HUES6 (cell line): ENCODE results near the gene COL5A1.

Source experiments
- H3K27ac ChIP-seq: 2 replicates; pipeline ENCODE4 v1.7.0; 2013; ENCODE audit warnings: low read depth, mild to moderate bottlenecking, low read length, inconsistent platforms
- H3K27me3 ChIP-seq: 2 replicates; pipeline ENCODE4 v1.6.1; 2013; ENCODE audit warnings: low read length; ENCODE audit not compliant: control insufficient read depth, insufficient read depth
- H3K36me3 ChIP-seq: 2 replicates; pipeline ENCODE4 v1.6.1; 2013; ENCODE audit warnings: low read length; ENCODE audit not compliant: control insufficient read depth, insufficient read depth
- H3K4me1 ChIP-seq: 2 replicates; pipeline ENCODE4 v1.6.1; 2013; ENCODE audit warnings: low read length; ENCODE audit not compliant: control insufficient read depth, insufficient read depth
- H3K4me3 ChIP-seq: 2 replicates; pipeline ENCODE4 v1.5.1; 2013; ENCODE audit warnings: low read depth, low read length
- H3K9ac ChIP-seq: one replicate; pipeline ENCODE4 v1.6.1; 2013; ENCODE audit warnings: mild to moderate bottlenecking, low read length
- H3K9me3 ChIP-seq: 2 replicates; pipeline ENCODE4 v1.6.1; 2013; ENCODE audit warnings: low read depth, low read length; ENCODE audit not compliant: control insufficient read depth, insufficient read depth

Gene COL5A1

DNA sequence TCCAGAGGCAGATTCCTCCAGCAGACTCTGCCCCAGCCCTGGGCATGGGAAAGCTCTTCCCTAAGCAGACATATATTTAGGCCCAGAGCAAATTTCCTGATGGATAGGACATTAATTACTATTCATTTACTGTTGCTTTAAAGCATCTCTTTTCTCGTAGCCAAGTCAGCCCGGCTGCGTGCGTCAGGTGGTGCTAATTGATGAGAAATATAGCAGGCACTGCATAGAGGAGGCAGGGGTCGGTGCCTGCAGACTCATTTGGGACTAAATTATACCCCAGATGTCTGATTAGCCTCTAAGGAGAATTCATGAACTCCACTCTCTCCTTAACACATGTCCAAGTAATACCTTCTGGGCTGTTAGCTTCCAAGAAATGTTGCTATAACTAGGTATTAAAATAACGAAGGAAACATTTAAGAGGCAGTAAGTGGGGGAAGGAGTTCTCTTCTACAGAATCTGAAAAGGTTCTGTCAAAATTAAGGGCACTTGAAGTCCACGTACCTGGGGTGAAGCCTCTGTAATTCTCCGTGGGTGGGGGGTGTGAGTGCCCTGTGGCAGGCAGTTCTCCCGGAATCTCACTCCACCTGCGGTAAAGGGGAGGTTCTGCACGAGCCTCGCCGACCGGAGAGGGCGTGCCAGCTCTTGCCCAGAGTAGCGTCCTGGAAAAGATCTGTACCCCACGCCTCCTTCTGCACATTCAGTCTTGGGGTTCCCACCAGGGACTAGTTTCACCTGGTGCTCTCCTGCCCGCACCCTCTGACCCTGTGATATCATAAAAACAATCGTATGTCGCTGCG lies 123.1 kb downstream of the COL5A1 start:
- Histone ChIP-seq H3K9ac (no peak overlapping the region), H3K27ac (no peak overlapping the region), H3K27me3 (no peaks in the 10 kb centered on the region), H3K9me3 (peaks cover 8% of the 10 kb centered on the region; the same call in 1 of the 2 replicates), H3K4me1 (no peaks in the 10 kb centered on the region), H3K36me3 (peaks cover 47% of the 10 kb centered on the region; the same call in 1 of the 2 replicates), H3K4me3 (no peak overlapping the region)

GRCh38 chr9:134765785-134766184 lies 124.2 kb downstream of the COL5A1 start:
- Histone ChIP-seq H3K27ac (no peak overlapping the region), H3K9me3 (peaks cover under 1% of the 10 kb centered on the region; the same call in 1 of the 2 replicates), H3K4me3 (no peak overlapping the region), H3K27me3 (no peaks in the 10 kb centered on the region), H3K4me1 (no peaks in the 10 kb centered on the region), H3K9ac (no peak overlapping the region), H3K36me3 (peaks cover 37% of the 10 kb centered on the region; the same call in 1 of the 2 replicates)

DNA sequence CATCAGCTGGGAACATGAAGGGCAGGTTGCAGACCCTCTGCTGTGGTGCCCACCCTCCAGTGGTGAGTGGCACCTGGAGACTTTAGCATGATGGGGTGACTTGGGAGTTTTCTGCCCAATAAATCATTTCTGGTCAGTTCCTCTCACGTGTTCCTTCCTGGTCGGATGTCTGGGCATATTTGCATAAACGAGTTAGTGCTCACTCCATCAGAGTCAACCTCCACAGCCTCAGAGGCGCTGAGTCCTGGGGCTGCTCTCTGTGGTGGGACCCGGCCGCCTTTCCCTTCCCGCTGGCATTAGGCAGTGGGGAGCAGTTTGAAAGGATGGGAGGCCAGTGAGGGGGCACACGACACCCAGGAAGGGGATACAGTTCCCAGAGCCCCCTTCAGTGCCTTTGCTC lies 125.0 kb downstream of the COL5A1 start:
- Histone ChIP-seq H3K27me3 (no peaks in the 10 kb centered on the region), H3K9ac (no peak overlapping the region), H3K4me1 (no peaks in the 10 kb centered on the region), H3K27ac (no peak overlapping the region), H3K36me3 (peaks cover 33% of the 10 kb centered on the region; the same call in 1 of the 2 replicates), H3K4me3 (no peak overlapping the region), H3K9me3 (no peaks in the 10 kb centered on the region)

- Histone ChIP-seq H3K27me3 (no peaks in the 10 kb centered on the region), H3K36me3 (peaks cover 32% of the 10 kb centered on the region; the same call in 1 of the 2 replicates), H3K9ac (no peak overlapping the region), H3K9me3 (no peaks in the 10 kb centered on the region), H3K4me3 (no peak overlapping the region), H3K27ac (no peak overlapping the region), H3K4me1 (no peaks in the 10 kb centered on the region)
Measured at GRCh38 chr9:134768332-134768708, 126.7 kb downstream of the COL5A1 start.

GRCh38 chr9:134768709-134769351 lies 127.2 kb downstream of the COL5A1 start:
- H3K9me3 ChIP-seq: no peaks in the 10 kb centered on the region
- H3K9ac ChIP-seq: no peak overlapping the region
- H3K4me1 ChIP-seq: no peaks in the 10 kb centered on the region
- H3K27me3 ChIP-seq: no peaks in the 10 kb centered on the region
- no peak overlapping the region for H3K4me3 ChIP-seq
- no peak overlapping the region for H3K27ac ChIP-seq
- H3K36me3 ChIP-seq: peaks cover 37% of the 10 kb centered on the region; the same call in 1 of the 2 replicates

GRCh38 chr9:134770972-134771971 lies 129.7 kb downstream of the COL5A1 start:
- H3K27ac ChIP-seq: no peak overlapping the region
- H3K9ac ChIP-seq: no peak overlapping the region
- peaks cover 42% of the 10 kb centered on the region; the same call in 1 of the 2 replicates for H3K36me3 ChIP-seq
- H3K4me1 ChIP-seq: no peaks in the 10 kb centered on the region
- no peak overlapping the region for H3K4me3 ChIP-seq
- no peaks in the 10 kb centered on the region for H3K27me3 ChIP-seq
- no peaks in the 10 kb centered on the region for H3K9me3 ChIP-seq

GRCh38 chr9:134772331-134772730 lies 130.7 kb downstream of the COL5A1 start:
- Histone ChIP-seq H3K4me1 (no peaks in the 10 kb centered on the region), H3K4me3 (no peak overlapping the region), H3K27ac (no peak overlapping the region), H3K9ac (no peak overlapping the region), H3K9me3 (no peaks in the 10 kb centered on the region), H3K36me3 (peaks cover 39% of the 10 kb centered on the region; the same call in 1 of the 2 replicates), H3K27me3 (no peaks in the 10 kb centered on the region)

DNA sequence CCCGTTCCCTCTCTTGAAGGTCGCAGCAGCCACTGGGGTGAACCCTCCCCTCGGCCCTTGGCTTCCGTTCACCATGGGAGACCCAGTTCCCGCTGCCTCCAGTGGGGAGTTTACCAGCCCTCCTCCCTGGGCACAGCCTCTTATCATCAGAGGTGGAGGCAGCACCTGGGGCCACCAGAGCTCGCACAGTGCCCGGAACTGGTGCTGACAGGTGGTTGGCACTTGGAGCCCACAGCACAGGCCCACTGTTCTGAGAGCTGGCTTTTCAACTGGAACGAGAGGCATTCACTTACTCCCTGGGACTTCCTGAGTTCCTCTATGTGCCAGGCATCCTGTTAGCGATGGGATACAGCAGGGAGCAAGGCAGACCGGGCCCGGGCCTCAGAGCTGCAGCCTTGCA lies 132.2 kb downstream of the COL5A1 start:
- 0 out of 2 replicates have a peak, but pooled peaks cover 2% of the 10 kb centered on the region for H3K4me1 ChIP-seq
- no peaks in the 10 kb centered on the region for H3K27me3 ChIP-seq
- no peaks in the 10 kb centered on the region for H3K9me3 ChIP-seq
- H3K9ac ChIP-seq: no peak overlapping the region
- H3K4me3 ChIP-seq: no peak overlapping the region
- peaks cover 32% of the 10 kb centered on the region; the same call in 1 of the 2 replicates for H3K36me3 ChIP-seq
- H3K27ac ChIP-seq: no peak overlapping the region

GRCh38 chr9:134774410-134774809 lies 132.8 kb downstream of the COL5A1 start:
- H3K36me3 ChIP-seq: peaks cover 31% of the 10 kb centered on the region; the same call in 1 of the 2 replicates
- H3K27ac ChIP-seq: no peak overlapping the region

DNA sequence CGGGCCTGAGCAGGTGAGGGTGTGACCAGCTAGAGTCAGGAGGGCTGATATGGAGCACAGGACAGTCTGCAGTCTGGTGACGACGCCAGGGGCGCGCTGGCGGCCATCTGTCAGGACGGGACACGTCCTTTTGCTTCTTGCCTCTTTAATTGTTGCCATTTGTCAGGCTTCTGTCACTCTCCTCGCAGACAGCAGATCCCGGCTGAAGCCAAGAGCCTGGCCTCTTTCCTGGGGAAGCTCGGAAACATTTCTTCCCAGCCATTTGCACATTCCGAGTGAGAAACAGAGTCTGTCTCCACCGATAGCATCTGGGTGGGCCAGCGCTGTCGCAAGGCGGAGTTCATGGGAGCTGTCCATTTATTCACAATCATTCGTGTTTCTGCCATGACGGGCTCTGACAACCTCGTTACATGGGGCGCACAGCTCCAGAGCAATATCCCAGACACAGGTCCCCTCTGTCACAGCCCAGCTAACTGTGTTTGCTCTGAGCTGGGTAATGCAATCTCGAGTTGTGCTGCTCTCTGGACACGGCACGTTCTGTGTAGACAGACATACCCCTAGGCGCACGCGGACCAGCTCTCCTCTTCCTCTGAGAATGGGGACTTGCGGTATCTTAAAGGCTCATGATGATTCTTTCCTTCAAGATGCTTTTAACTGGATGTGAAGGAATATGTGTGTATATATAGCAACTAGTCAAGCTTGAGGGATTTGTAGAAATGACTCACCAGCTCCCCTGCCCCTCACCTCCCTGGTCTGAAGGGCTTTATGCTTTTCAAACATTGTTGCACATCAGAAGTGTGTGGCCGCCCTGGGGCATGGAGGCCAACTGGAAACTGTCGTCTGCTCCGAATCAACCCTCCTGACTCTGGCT lies 133.7 kb downstream of the COL5A1 start:
- Histone ChIP-seq H3K9me3 (no peaks in the 10 kb centered on the region), H3K27ac (no peak overlapping the region), H3K27me3 (no peaks in the 10 kb centered on the region), H3K36me3 (peaks cover 31% of the 10 kb centered on the region; the same call in 1 of the 2 replicates), H3K4me1 (0 out of 2 replicates have a peak, but pooled peaks cover 2% of the 10 kb centered on the region), H3K9ac (no peak overlapping the region), H3K4me3 (no peak overlapping the region)

More at GRCh38 chr9:134774410-134774809, 132.8 kb downstream of the COL5A1 start:
- H3K4me3 ChIP-seq: no peak overlapping the region
- H3K9me3 ChIP-seq: no peaks in the 10 kb centered on the region
- H3K9ac ChIP-seq: no peak overlapping the region
- H3K27me3 ChIP-seq: no peaks in the 10 kb centered on the region
- 0 out of 2 replicates have a peak, but pooled peaks cover 2% of the 10 kb centered on the region for H3K4me1 ChIP-seq
